ENCODE data around the gene MSI2. TPM values are rescaled to one million over a fixed set of nuclear protein-coding genes. Genes with fewer than 3 reads are reported as not detected.
"Not testable (repeated sequence)": the region's sequence is repeated elsewhere in the genome, so short reads cannot be mapped to it uniquely, and the experiment has no call there.

The MSI2 gene
- total RNA-seq, 1 donor from 2014 or later: 30.4 TPM

- ATAC-seq: peak; percentile 33
These were observed 348.7 kb downstream of the MSI2 start for GRCh38 chr17:57604771-57605674.

GRCh38 chr17:57605675-57606105, 349.4 kb downstream of the MSI2 start:
- ATAC-seq: no peak

- ATAC-seq: peak; percentile 75
These were observed 350.0 kb downstream of the MSI2 start for GRCh38 chr17:57606111-57606875.

- ATAC-seq: peak; percentile 91
These were observed 351.3 kb downstream of the MSI2 start for GRCh38 chr17:57607553-57608120.

- no peak for ATAC-seq
These were observed 352.2 kb downstream of the MSI2 start for GRCh38 chr17:57608369-57609124.

- ATAC-seq: no peak
These were observed 353.0 kb downstream of the MSI2 start for GRCh38 chr17:57609125-57609877.

GRCh38 chr17:57609878-57610270, 353.6 kb downstream of the MSI2 start:
- ATAC-seq: no peak

- peak; percentile 59 for ATAC-seq
These were observed 356.1 kb downstream of the MSI2 start for GRCh38 chr17:57612202-57613071.

- no peak for ATAC-seq
These were observed 358.4 kb downstream of the MSI2 start for GRCh38 chr17:57614742-57615141.

- peak; percentile 46 for ATAC-seq
These were observed 359.8 kb downstream of the MSI2 start for GRCh38 chr17:57615836-57616757.

GRCh38 chr17:57617218-57617617, 360.9 kb downstream of the MSI2 start:
- ATAC-seq: no peak

GRCh38 chr17:57619061-57619937, 363.0 kb downstream of the MSI2 start:
- no peak for ATAC-seq

GRCh38 chr17:57620576-57620975, 364.3 kb downstream of the MSI2 start:
- no peak for ATAC-seq

- not testable (repeated sequence) for ATAC-seq
These were observed 365.5 kb downstream of the MSI2 start for GRCh38 chr17:57621791-57622190.

GRCh38 chr17:57622306-57622682, 366.0 kb downstream of the MSI2 start:
- ATAC-seq: no peak

- ATAC-seq: peak; percentile 36
These were observed 366.5 kb downstream of the MSI2 start for GRCh38 chr17:57622683-57623433.

- peak; percentile 30 for ATAC-seq
These were observed 367.3 kb downstream of the MSI2 start for GRCh38 chr17:57623620-57624019.

- no peak for ATAC-seq
These were observed 368.1 kb downstream of the MSI2 start for GRCh38 chr17:57624386-57624785.
